Epithelial cell of proximal tubule (primary cell): ENCODE results near the gene IRF8. TPM values are rescaled to one million over a fixed set of nuclear protein-coding genes. Genes with fewer than 3 reads are reported as not detected.

ENCODE experiments used
- DNase-seq: peaks from one replicate; pipeline ENCODE4 v3.0.0-alpha.2; 2011; ENCODE audit warnings: low read depth
- H3K4me3 ChIP-seq: 2 replicates; pipeline ENCODE4 v1.5.1; 2011; ENCODE audit warnings: low read depth, mild to moderate bottlenecking, low read length
- CTCF ChIP-seq: conservative IDR thresholded peaks from 2 replicates; pipeline ENCODE4 v1.5.1; 2012; ENCODE audit warnings: low read depth, mild to moderate bottlenecking, low read length
- total RNA-seq: library from RNA; depleted of rRNA; stranded (reverse); fragments of >200 nt; gene quantifications from 2 replicates; pipeline ENCODE4 v1.2.3, GENCODE V29; 2015

The IRF8 gene
- total RNA-seq, 1 donor from 2014 or later = 0.17 TPM

DNA sequence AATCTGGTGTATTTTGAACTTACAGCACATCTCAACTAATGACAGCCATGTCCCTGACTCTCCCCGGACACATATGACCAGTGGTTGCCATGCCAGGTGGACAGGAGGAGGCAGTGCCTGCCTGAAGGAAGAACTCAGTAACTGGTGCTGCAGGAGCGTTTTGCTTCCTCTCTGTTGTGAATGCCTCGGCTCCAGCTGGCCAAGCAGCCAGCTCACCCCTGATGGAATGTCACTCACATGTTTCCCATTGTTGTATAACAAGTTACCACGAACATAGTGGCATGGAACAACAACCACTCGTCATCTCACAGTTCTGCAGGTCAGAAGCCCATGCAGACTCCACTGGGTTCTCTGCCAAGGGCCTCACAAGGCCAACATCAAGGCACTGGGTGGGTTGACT is 20.1 kb upstream of the IRF8 start:
- peak; percentile 97 for DNase-seq
- TF ChIP-seq CTCF = peak; percentile 80
- H3K4me3 ChIP-seq = no peak overlapping the region

GRCh38 chr16:85879549-85879948 is 19.4 kb upstream of the IRF8 start:
- no peak for TF ChIP-seq CTCF
- DNase-seq = no peak

DNA sequence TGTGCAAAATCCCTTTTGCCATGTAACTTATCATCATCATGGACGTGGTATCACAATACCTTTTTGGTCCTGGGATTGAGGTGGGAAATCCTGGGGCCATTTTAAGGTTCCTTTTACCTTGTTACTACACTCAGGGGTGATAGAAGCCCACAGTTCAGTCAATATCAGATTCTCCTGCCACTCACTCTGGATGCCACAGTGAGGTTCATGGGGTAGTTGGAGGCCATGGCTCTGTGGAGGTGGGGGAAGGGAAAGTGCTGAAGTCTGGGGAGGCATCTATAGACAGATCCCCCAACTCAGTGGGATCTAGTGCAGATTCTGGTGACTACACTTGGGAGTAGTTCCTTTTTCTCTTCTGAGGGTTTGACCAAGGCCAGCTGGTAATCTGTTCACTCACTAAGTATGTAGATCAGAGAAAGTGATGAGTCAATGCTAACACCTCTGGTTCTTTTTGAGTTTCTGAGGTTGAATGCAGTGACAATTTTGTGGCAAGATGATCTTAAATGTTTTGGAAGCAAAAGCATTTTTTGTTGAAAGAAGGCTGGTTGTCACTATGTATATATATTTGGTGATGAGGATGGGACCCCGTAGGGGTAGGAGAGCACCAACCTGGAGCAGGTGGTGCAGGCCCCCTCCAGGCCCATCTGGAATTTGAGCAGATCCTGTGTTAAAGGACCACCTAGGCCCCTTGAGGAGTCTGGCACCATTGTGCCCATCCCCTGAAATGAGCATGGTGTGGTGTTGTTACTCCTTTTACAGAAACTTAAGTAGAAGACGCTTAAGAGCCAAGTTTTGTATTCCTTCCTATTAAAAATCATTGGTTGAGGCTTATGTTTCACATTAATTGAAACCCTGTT is 18.8 kb upstream of the IRF8 start:
- no peak for DNase-seq
- H3K4me3 ChIP-seq = no peak overlapping the region
- no peak for TF ChIP-seq CTCF

More at GRCh38 chr16:85879549-85879948, 19.4 kb upstream of the IRF8 start:
- no peak overlapping the region for H3K4me3 ChIP-seq

- no peak for DNase-seq
- no peak for TF ChIP-seq CTCF
- no peak overlapping the region for H3K4me3 ChIP-seq
Observed at GRCh38 chr16:85880861-85881260, 18.1 kb upstream of the IRF8 start.

- TF ChIP-seq CTCF = no peak
- no peak overlapping the region for H3K4me3 ChIP-seq
Observed at GRCh38 chr16:85881436-85881835, 17.5 kb upstream of the IRF8 start.

DNA sequence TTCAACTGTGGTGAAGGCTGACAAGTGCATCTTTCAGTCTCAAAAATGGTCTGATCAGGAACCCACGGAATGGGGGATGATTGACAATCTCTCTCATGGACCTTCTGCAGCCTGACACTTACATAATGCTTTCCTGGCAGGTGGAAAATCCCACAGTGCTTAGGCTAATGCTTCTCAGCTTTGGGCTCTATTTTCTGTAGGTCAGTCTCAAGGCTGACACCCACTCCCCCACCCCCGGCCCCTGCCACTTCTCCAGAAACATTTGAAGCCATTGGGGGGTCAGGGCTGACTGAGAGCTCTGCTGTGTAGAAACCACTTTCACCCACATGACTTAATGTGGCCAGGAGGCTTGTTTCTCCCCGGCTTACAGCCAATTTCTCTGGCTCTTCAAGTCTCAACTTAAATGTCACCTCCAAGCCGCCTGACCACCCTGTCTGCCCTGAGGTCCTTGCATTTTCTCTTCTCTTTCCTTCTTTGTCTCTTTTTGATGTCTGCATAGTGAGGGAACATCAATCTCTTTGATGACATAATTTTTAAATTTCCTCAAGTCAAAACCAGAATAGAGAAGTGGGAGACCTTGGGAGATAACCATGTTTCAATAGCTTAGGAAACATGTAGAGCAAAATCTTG is 16.7 kb upstream of the IRF8 start:
- H3K4me3 ChIP-seq = no peak overlapping the region
- no peak for TF ChIP-seq CTCF
- DNase-seq = no peak

More at GRCh38 chr16:85881436-85881835, 17.5 kb upstream of the IRF8 start:
- no peak for DNase-seq

GRCh38 chr16:85883813-85884212 is 15.1 kb upstream of the IRF8 start:
- DNase-seq = no peak
- TF ChIP-seq CTCF = no peak
- H3K4me3 ChIP-seq = no peak overlapping the region
